ENCODE results near the gene NCAM2. TPM values are rescaled to one million over a fixed set of nuclear protein-coding genes. Genes with fewer than 3 reads are reported as not detected.

NCAM2 gene
- polyA plus RNA-seq, 3 donors, result not detected

DNA sequence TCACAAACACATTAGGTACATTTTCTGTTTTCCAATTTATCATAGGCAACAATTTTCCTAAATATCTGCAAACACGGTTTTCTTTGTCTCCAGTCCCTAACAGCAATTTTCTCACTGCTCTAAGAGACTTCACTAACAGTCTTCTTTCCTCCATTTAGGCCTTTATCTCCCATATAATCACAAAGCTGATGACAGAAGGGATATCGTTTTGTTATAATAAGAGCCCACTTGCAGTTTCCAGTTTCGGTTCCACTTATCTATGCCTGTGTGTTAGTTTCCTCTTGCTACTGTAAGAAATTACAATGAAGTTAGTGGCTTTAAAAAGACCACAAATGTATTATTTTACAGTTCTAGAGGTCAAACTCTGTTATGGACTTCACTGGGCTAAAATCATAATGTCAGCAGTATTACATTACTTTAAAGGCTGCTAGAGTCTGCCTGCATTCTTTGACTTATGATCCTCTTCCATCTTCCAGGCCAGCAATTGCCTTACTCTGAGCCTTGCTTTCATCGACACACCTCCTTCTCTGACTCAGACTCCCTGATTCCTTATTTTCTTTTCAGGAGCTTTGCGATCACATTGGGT, 549.3 kb downstream of the NCAM2 start:
- Histone ChIP-seq H3K4me3 (replicated peaks in 1 of 3; ENCODE audit: low read depth in 2 of 3, low read length in 3 of 3) (no peak overlapping the region), H3K36me3 (replicated peaks in 1 of 2; ENCODE audit: control insufficient read depth in 1 of 2, insufficient read depth in 2 of 2, low read length in 2 of 2) (no peaks in the 10 kb centered on the region), H3K79me2 (ENCODE audit: insufficient read depth, low read length) (no peaks in the 10 kb centered on the region), H3K9me3 (replicated peaks in 1 of 2; ENCODE audit: control insufficient read depth in 1 of 2, insufficient read depth in 1 of 2, low read length in 2 of 2) (peaks cover under 1 to 8% of the 10 kb centered on the region in 2 donors), H3K9ac (ENCODE audit: insufficient read depth, low read length, poor library complexity, severe bottlenecking) (no peak overlapping the region), H2AFZ (ENCODE audit: insufficient read depth, low read depth, low read length, poor library complexity, severe bottlenecking) (no peak overlapping the region), H3K4me1 (ENCODE audit: control insufficient read depth in 1 of 2, insufficient read depth in 2 of 2, low read length in 2 of 2) (no peaks in the 10 kb centered on the region), H3K27me3 (ENCODE audit: control insufficient read depth in 2 of 2, insufficient read depth in 2 of 2, low read length in 2 of 2) (no peaks in the 10 kb centered on the region), H3K27ac (ENCODE audit: low read depth in 1 of 2, low read length in 2 of 2) (no peak overlapping the region), H4K20me1 (ENCODE audit: insufficient read depth, low read length) (no peaks in the 10 kb centered on the region), H3K4me2 (replicated peaks; ENCODE audit: extremely low read depth, low read length, poor library complexity, severe bottlenecking) (no peak overlapping the region)
- no peak for DNase-seq
- Mint-ChIP-seq H3K36me3 (no peaks in the 10 kb centered on the region), H3K27ac (no peak overlapping the region), H3K4me1 (no peaks in the 10 kb centered on the region), H3K27me3 (ENCODE audit: low read depth in 3 of 3) (no peaks in the 10 kb centered on the region), H3K9me3 (peaks cover 0 to 10% (median 0%) of the 10 kb centered on the region in 7 donors), H3K4me3 (no peak overlapping the region)
- 70% methylated on average over 2 of the region's 5 CpGs for WGBS (ENCODE audit: insufficient coverage)
- intact Hi-C loops (cut with micrococcal nuclease), result no loop called here
- TF ChIP-seq, protein P1, sequence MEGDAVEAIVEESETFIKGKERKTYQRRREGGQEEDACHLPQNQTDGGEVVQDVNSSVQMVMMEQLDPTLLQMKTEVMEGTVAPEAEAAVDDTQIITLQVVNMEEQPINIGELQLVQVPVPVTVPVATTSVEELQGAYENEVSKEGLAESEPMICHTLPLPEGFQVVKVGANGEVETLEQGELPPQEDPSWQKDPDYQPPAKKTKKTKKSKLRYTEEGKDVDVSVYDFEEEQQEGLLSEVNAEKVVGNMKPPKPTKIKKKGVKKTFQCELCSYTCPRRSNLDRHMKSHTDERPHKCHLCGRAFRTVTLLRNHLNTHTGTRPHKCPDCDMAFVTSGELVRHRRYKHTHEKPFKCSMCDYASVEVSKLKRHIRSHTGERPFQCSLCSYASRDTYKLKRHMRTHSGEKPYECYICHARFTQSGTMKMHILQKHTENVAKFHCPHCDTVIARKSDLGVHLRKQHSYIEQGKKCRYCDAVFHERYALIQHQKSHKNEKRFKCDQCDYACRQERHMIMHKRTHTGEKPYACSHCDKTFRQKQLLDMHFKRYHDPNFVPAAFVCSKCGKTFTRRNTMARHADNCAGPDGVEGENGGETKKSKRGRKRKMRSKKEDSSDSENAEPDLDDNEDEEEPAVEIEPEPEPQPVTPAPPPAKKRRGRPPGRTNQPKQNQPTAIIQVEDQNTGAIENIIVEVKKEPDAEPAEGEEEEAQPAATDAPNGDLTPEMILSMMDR (IDR thresholded peaks at IDR 0.05), result no peak

DNA sequence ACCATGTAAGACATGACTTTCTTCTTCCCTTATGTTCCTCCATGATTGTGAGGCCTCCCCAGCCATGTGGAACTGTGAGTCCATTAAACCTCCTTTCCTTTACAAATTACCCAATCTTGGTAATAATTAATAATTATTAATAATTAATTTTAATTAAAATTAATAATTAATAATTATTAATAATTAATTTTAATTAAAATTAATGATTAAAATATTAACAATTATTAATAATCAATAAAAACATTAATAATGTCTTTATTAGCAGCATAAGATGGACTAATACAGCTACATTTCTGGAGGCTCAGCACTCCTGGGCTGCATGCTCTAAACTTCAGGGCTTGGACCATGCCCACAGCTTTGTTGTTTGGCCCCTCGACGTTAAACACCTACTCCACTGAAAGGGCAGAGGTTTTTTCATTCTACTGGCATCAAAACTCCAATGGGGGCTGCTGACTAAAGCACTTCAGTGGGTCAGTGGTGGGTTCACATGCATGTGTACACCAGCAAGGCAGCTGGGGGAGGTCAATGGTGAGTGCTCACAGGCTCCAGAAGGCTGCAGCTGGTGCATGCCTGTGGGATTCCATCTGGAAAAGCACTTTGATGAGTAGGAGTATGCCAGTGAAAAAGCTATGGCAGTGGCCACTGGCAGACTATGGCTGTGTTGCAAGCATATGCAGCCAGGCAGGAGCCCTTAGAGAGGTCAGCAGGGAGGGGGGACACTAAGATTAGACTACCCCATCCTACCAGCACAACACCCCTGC, 561.3 kb downstream of the NCAM2 start:
- H3K9me3 Mint-ChIP-seq, result peaks cover 8 to 27% (median 14%) of the 10 kb centered on the region in 7 donors
- no peaks in the 10 kb centered on the region for H3K27me3 Mint-ChIP-seq (ENCODE audit: low read depth in 3 of 3)
- H3K27ac Mint-ChIP-seq, result no peak overlapping the region

More for the DNA sequence above, 561.3 kb downstream of the NCAM2 start:
- H4K20me1 ChIP-seq (ENCODE audit: insufficient read depth, low read length), result no peaks in the 10 kb centered on the region
- Mint-ChIP-seq H3K4me3 (no peak overlapping the region), H3K4me1 (no peaks in the 10 kb centered on the region), H3K36me3 (no peaks in the 10 kb centered on the region)
- H3K9me3 ChIP-seq (replicated peaks in 1 of 2; ENCODE audit: control insufficient read depth in 1 of 2, insufficient read depth in 1 of 2, low read length in 2 of 2), result peaks cover 26 to 39% of the 10 kb centered on the region in 2 donors
- no peak overlapping the region for H3K9ac ChIP-seq (ENCODE audit: insufficient read depth, low read length, poor library complexity, severe bottlenecking)
- H3K4me1 ChIP-seq (ENCODE audit: control insufficient read depth in 1 of 2, insufficient read depth in 2 of 2, low read length in 2 of 2), result no peaks in the 10 kb centered on the region
- H3K4me3 ChIP-seq (replicated peaks in 1 of 3; ENCODE audit: low read depth in 2 of 3, low read length in 3 of 3), result no peak overlapping the region
- no peaks in the 10 kb centered on the region for H3K27me3 ChIP-seq (ENCODE audit: control insufficient read depth in 2 of 2, insufficient read depth in 2 of 2, low read length in 2 of 2)
- no peak overlapping the region for H3K4me2 ChIP-seq (replicated peaks; ENCODE audit: extremely low read depth, low read length, poor library complexity, severe bottlenecking)
- TF ChIP-seq, protein P1 (IDR thresholded peaks at IDR 0.05), result no peak
- DNase-seq, result no peak
- WGBS (ENCODE audit: insufficient coverage), result no CpG with 5 or more reads among the region's 2 CpGs
- no peak overlapping the region for H3K27ac ChIP-seq (ENCODE audit: low read depth in 1 of 2, low read length in 2 of 2)
- H3K36me3 ChIP-seq (replicated peaks in 1 of 2; ENCODE audit: control insufficient read depth in 1 of 2, insufficient read depth in 2 of 2, low read length in 2 of 2), result no peaks in the 10 kb centered on the region
- intact Hi-C loops (cut with micrococcal nuclease), result no loop called here
- no peak overlapping the region for H2AFZ ChIP-seq (ENCODE audit: insufficient read depth, low read depth, low read length, poor library complexity, severe bottlenecking)
- H3K79me2 ChIP-seq (ENCODE audit: insufficient read depth, low read length), result no peaks in the 10 kb centered on the region

Measured in CD14-positive monocyte (primary cell).